ENCODE measurements around the gene OR2G2.

- no peak for TF ChIP-seq CTCF (IDR thresholded peaks at IDR 0.05; ENCODE audit: control extremely low read depth in 1 of 3, insufficient read depth in 1 of 3, low read depth in 1 of 3, low read length in 3 of 3)
- TF ChIP-seq POLR2A (IDR thresholded peaks at IDR 0.05; ENCODE audit: control extremely low read depth in 1 of 2, low read depth in 2 of 2, low read length in 2 of 2), result no peak
- no peak for TF ChIP-seq SIX5 (IDR thresholded peaks at IDR 0.05; ENCODE audit: low read depth, low read length)
- TF ChIP-seq YY1 (IDR thresholded peaks at IDR 0.05; ENCODE audit: low read depth, low read length), result no peak
- TF ChIP-seq E2F6 (IDR thresholded peaks at IDR 0.05), result no peak
- no peak for TF ChIP-seq EZH2 (IDR thresholded peaks at IDR 0.05; ENCODE audit: low read depth, low read length, severe bottlenecking)
- no peak for TF ChIP-seq SIN3A (conservative IDR thresholded peaks at IDR 0.05 in 1 of 2, IDR thresholded peaks at IDR 0.05 in 1 of 2; ENCODE audit: low read depth in 1 of 2, low read length in 2 of 2)
- no peak for TF ChIP-seq KDM5A (IDR thresholded peaks at IDR 0.05; ENCODE audit: low read length)
- no peak for TF ChIP-seq NRF1 (IDR thresholded peaks at IDR 0.05; ENCODE audit: low read depth, low read length)
Measured at GRCh38 chr1:247588060-247588459, at the start of gene OR2G2.
